NB4 (cell line): ENCODE results near the gene KLF6.

Experiments used
- CTCF ChIP-seq: IDR thresholded peaks from one replicate; pipeline ENCODE4 v1.5.1; 2012; ENCODE audit warnings: low read depth, low read length
- MAX ChIP-seq: IDR thresholded peaks from 2 replicates; pipeline ENCODE4 v1.6.1; 2011; ENCODE audit warnings: low read depth, low read length
- MYC ChIP-seq: IDR thresholded peaks from 2 replicates; pipeline ENCODE4 v1.6.1; 2011; ENCODE audit warnings: low read depth, low read length
- POLR2A ChIP-seq: IDR thresholded peaks from 2 replicates; pipeline ENCODE4 v1.6.1; 2011; ENCODE audit warnings: mild to moderate bottlenecking; ENCODE audit not compliant: insufficient read length; ENCODE audit errors: extremely low read depth

- TF ChIP-seq CTCF: no peak
- TF ChIP-seq MAX: no peak
- no peak for TF ChIP-seq POLR2A
- no peak for TF ChIP-seq MYC
Observed at GRCh38 chr10:3783316-3783681, 1.7 kb downstream of the KLF6 start.
